PC-9 (cell line): Measurements from ENCODE around the gene KCNJ15.

ENCODE experiments used
- EZH2 ChIP-seq: fragments of 200-600 bp; sonication (generic); IDR thresholded peaks from 2 replicates; pipeline ENCODE4 v1.8.0; 2017; ENCODE audit warnings: antibody characterized with exemption, low read depth
- TF ChIP-seq, protein P1 (sequence below): fragments of 200-600 bp; sonication (generic); conservative IDR thresholded peaks from 2 replicates; pipeline ENCODE4 v1.6.1; 2017; ENCODE audit warnings: mixed run types, antibody characterized with exemption, mild to moderate bottlenecking, moderate library complexity

DNA sequence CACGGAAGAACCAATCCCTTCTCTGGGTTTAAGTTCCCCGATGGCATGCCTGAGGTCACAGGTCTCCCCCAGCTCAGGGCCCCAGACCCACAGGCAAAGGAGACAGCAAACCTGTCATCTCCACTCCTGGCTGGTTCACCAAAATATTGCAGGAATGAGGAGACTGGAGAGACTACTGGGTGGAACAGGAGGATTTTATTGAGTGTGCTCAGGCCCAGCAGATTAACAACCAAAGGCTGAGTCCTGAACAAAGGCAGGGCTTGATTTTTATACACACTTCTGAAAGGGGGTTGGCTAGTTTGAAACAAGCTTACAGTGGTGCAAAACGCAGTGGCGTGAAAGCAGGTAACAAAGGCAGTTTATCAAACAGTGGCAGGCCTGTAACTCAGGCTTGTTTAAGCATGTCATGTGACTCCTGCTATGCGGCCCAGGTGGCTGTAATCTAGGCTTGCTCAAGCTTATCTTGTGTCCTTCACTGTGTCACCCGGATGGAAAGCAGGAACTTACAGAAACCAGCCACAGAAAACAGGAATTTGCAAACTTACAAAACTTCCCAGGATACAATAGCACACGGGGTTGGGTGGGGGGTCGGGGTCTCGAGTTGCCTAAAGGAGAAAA, 27.4 kb upstream of the KCNJ15 start:
- TF ChIP-seq, protein P1, sequence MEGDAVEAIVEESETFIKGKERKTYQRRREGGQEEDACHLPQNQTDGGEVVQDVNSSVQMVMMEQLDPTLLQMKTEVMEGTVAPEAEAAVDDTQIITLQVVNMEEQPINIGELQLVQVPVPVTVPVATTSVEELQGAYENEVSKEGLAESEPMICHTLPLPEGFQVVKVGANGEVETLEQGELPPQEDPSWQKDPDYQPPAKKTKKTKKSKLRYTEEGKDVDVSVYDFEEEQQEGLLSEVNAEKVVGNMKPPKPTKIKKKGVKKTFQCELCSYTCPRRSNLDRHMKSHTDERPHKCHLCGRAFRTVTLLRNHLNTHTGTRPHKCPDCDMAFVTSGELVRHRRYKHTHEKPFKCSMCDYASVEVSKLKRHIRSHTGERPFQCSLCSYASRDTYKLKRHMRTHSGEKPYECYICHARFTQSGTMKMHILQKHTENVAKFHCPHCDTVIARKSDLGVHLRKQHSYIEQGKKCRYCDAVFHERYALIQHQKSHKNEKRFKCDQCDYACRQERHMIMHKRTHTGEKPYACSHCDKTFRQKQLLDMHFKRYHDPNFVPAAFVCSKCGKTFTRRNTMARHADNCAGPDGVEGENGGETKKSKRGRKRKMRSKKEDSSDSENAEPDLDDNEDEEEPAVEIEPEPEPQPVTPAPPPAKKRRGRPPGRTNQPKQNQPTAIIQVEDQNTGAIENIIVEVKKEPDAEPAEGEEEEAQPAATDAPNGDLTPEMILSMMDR = no peak
- no peak for TF ChIP-seq EZH2
